DMS114 treated with DMSO at 0.1 percent for 48 hours (cell line): ENCODE results near the gene MGLL.

Experiments
- DNase-seq: peaks from one replicate; lab custom pipeline; 2025; ENCODE audit not compliant: unreplicated experiment; lab: John Stamatoyannopoulos, UW

MGLL gene

DNA sequence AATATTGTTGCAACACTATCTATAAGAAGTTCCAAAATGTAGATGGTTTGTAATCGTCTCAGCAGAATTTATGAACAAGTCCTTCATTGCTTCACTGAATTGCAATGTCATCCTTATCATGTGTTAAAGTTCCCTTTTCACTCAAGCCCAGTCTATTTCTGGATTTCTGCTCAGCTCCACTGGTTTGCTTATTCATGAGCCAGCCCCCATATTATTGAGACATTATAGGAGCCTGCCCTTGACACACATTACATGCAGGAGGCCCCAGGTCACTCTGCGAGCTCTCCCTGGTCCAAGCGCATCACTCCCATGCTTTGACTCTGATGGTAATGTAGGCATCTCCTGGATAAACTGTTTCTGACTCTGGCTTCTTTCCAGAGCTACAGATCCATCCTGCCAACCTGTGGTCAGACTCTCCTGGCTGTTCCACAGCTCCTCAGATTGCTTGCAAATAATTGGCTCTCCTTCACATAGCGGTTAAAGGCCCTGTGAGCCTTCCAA lies 92.7 kb downstream of the MGLL start:
- no peak for DNase-seq

DNA sequence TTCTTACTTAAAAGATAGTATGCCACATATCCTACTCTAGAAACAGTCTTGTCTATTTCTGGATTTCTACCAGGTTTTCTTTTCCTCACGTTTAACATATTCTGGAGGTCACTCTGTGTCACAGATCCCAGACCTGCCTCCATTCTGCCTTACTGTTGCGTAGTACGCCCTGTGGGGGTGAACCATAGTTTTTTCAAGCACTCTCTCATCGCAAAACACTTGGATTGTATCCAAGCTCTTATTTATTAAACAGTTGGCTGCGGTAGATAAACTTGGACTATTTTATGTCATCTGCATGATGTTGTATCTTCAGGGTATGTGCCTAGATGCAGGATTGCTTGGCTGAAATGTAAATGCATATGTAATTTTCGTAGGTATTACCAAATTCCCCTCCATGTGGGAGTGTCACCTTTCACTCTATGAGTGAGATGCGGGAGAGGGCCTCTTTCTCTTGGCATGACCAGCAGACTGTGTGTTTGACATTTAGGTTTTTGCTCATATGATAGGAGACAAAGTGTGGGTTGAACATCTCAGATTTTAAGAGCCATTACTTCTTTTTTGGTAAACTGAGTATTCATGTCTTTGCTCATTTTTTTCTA lies 93.8 kb downstream of the MGLL start:
- no peak for DNase-seq

DNA sequence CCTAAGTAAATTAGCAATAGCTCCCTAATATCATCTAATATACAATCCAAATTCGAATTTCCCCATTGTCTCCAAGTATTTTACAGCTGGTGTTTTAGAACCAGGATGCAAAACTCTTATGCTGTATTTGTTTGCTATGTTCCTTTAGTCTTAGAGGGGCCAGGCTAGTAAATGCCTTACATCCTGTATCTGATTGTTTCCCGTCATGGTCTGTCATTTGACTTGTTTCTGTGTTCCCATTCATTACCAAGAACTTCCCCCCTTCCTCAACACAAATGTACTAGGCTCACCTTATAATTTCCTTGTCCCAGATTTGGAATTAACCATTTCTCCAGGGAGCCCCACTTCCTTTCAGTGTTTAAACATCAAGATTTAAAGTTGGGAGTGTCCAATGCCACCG lies 95.4 kb downstream of the MGLL start:
- DNase-seq, result no peak

DNA sequence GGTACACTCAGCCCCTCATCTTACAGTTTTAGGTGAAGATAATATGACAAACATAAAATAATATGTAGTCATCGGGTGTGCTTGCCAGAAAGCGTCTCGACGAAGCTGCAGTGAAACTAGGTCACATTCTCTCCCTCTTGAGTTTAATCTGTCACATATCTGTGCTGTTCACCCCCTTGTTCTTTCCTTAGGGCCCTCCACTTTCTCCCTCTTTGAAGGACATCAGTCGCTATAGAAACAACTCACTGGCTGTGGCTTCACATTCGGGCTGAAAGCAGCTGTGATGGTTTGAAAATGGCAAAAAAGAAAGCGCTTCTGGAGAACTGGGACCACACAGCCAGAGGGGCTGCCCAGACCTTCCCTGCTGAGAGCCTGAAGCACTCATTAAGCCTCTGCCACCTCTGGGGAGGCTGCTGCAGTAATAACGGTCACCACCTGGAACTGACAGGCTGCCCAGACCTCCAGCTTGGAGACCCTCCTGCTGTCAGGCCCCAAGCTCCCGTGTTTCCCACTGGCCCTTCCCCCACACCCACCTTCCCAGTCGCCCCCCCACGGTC lies 99.2 kb downstream of the MGLL start:
- DNase-seq, result no peak

DNA sequence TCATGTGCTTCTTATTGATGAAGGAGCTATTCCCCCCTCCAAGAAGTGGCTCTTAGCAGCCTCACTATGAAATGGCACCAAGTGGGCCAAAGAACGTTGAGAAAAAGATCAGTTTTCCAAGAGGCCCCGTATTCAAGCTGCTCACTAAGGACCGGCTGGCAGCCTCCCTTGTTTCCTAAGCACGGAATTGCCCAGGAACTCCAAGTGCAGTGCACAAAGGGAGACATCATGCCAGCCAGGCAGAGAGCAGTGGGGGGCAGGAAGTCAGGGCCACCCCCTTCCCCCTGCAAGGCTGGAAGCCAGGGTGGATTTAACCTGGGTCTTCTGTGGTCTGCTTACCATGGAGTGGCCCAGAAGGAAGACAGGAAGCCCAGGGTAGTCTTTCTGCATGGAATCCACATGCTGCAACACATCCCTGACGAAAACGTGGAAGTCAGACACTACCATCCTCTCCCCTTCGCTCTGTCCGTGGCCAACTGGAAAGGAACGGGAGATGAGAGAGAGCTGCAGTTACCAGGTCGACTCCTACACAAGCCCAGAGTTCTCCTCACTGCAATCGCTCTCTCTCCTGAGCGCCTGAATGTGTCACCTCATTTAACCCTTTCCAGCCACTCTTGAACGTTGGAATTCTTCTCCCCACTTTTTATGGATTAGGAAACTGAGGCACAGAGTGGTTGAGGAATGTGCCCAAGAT lies 100.1 kb downstream of the MGLL start:
- no peak for DNase-seq

DNA sequence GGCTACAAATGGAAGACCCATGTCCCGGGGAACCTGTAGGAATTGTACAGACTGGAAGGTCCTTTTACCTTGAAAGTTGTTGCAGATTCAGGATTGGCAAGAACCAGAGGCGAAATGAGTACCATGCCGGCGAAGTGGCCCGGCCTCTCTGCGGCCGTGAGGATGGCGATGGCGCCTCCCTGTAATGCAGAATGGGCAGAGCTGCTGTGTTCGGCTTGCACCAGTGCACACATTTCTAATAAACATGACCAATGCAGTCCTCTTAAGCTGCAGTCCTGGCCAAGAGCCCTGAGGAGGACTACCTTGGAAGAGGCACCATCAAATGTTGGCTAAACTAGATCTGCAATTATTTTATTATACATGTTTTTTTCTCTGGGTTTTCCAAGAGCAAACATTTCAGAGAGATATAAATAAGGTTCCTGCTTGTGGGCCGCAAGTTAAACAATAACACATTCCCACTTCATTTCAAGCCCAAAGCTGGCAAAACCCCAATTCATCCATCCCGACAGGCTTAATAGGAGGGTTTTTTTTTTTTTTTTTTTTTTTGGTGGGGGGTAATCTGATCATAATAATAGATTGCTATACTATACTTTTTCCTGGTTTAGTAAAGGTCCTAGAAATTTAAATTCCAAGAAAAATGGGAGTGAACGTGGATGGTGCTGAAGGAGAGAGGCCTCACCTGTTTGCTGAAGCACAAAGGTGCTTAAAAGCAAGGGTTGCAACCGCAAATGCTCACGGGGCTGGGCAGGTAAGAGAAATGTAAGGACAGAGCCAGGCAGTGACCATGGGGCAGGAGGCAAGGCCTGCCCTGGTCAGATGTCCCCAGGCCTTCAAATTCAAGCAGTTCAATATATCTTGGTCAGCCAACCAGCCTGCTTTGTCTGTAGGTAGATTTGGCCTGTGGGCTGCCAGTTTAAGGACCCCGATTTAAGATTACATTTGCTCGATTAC lies 101.1 kb downstream of the MGLL start:
- DNase-seq, result no peak

DNA sequence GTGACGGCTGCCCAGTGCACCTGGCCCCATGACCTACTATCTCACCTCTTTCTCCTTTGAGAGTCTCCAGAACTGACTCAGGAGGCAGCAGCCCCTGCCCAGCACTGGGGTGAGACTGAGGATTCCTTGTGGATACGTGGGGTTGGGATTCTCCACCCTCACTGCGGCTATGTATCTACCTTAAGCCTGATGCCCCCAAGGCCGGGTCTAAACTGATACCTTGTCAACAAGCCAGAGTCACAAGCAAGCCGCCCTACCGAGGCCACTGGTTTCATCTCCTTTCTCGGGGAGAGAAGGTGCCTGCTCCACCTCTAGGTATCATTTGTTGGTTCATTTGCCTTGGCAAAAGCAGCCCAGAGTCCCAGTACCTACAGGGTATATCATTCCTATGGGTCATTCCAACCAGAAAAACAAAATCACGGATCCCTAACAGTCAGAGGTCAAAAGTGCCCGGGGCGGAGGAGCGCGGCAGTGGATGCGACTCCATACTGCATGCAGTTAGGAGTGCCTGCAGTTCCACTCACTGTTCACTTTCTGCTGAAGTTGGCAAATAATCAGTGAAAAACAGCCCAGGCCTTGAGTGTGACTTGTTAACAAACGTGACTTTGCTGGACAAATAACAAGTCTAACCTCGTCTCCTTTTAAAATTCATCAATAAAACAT lies 102.0 kb downstream of the MGLL start:
- no peak for DNase-seq

DNA sequence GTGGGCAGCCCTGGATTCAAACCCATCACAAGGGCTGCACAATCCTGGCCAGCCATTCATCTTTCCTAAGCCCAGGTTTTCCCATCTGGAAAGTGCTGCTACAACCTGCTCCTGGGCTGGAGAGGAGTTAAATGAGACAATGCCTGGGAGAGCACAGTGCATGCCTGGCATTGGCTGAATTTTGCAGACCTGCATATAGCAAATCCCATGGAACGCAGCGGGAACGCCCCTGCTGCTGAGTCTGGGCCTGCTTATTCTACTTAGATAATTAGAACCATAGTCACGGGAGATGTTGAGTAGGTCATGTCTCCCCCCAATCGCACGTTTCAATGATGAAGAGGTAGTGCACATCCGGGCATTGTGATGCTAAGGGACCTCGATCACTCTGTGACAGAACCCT lies 102.9 kb downstream of the MGLL start:
- DNase-seq, result no peak

DNA sequence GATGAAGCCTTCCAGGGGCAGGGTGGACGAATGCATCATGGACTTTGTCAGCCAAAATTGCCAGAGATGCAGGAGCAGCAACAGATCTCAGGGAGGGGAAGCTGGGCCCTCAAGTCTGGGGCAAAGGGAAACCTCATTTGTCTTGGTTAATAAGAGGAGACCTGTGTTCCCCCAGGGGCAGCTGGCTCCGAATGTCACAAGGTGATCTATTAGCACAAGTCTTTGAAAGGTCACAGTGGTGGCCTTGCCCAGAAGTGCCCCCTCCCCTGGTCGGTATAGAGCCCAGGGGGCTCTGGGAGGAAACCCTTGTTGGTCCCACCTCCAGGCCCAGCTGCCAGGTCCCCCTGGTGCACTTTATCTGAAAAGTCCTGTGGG lies 103.4 kb downstream of the MGLL start:
- DNase-seq, result no peak

DNA sequence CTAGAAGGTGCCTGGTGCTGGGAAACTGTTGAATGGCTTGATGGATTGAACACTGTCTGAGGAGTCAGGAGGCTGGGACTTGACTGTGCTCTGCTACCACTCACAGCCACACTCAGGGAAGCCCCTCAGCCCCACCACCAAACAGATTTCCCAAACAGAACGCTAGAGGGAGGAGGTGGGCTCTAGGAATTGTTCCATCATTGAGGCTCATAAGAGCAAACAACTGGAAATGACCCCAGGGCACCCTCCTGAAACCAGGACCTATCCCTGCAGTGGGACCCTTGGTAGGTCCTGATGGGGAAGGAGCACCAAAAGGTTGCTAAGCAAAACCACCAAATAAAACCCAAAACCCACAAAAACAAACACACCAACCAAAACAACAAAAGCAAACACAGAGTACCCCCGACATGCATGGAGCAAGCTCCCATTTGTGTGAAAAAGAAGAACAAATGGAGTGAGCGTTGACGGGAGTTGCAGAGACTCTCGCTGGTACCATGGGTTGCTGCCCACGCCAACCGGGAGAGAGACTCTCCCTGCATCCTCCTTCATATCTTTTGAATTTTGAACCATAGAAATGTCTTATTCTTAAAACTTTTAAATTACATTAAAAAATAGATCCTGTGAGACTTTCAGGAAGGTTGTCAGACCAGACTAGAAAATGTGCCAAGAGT lies 103.9 kb downstream of the MGLL start:
- DNase-seq, result no peak

DNA sequence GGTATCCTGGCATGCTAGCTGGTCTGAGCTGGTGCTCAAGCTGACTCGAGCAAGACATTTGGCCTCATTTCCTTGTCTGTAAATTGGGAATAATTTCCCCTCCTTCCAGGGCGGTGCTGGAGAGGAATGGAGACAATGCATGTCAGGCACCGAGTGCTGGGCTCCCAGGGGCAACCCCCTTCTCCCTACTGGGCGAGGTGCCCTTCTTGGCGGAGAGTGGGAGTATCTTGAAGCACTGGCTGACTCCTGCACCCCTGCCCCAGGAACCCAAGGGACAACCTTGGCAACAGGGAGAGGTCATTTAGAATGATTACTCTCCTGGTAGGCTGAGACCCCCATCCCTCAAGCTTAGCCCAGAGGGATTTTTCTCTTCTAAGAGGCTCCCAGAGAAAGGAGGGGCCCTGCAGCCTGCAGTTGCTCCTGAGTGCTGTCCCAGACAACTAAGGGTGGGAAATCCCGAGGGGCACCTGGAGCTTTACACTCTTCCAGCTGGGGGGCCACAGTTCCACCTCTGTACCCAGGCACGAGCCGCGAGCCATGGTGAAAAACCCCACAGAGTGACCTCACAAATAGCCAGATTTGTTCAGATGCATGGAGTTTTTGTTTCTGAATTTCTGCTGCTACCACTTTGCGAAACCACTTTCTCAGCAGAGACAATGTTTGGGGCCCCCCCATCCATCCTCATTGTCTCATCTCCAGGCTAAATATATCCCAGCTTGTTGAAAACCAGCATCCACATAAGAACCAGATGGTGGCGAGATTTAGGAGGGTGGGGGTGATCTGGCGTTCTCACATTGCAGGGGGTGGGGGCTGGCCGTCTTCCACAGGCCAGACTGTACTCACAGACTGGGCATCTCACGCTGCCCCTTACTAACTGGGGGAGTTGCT lies 104.7 kb downstream of the MGLL start:
- no peak for DNase-seq

DNA sequence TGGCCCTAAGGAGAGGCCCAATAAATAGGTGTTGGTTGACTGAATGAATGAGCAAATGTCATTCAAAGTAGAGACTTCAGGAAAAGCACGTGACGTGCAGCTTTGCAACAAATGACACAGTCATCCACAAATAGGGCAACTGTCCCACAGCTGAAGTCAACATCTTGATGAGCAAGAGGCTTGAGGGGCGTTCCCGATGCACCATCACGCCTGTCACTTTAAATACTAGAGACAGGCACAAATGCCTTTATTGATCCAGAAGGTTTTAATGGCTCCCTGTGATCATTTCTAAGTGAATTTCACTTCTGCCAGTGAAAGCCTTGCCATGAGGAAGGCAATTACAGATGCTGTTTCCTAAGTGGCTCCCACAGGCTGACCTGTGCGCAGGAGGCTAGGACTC lies 105.9 kb downstream of the MGLL start:
- no peak for DNase-seq

DNA sequence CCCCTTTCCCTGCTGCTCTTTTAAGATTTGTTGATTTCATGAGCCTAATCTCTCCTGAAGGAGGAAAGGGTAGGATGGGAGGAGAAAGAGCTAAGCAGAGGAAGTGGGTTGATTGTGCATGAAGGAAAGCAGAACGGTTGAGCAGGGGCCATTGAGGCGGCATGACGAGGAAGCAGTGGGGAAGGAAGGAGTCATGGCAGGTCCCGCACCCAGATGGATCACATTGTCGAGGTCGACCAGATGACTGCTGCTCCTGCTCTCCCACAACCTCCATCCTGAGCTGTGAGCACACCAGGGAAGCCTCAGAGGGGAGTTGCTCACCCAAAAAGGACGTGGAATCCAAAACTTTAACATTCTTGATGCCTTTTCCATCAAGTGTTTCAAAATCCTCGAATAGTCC lies 106.8 kb downstream of the MGLL start:
- DNase-seq, result no peak

DNA sequence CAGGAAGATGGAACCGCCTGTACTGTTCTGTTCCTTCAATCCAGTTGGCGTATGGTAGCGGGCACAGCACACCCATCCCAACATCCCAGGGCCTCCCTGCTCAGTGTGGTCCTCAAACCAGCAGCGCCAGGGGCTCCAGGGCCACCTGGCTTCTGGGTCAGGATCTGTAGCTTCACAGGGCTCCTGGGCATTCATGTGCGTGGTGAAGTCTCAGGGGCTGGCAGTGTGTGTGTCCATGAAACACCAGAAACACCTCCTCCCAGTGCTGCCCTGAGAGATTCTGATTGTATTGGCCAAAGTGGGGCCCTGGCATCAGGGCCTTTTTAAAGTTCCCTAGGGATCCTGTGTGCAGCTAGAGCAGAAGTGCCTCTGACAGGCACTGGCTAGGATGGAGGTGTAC lies 107.4 kb downstream of the MGLL start:
- no peak for DNase-seq

DNA sequence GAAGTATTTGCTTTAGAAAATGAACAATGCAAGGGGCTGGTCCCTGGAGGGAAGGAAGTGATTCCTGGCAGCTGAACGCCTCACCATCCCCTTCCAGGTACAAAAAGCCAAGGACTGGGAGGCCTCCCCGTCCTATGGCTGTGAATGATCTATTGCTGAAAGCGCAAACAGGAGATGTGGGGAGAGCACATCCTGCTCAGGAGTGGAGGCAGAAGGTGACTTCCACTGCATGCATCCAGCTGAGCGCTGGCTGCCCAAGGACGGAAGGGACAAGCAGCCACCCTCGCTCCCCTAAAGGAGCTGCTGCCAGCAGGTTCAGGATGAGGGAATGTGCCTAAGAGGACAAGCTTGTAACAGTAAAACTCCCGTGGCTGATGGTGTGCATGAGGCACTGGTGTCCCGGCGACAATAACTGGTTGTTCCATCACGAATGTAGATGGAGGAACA lies 108.2 kb downstream of the MGLL start:
- DNase-seq, result no peak

DNA sequence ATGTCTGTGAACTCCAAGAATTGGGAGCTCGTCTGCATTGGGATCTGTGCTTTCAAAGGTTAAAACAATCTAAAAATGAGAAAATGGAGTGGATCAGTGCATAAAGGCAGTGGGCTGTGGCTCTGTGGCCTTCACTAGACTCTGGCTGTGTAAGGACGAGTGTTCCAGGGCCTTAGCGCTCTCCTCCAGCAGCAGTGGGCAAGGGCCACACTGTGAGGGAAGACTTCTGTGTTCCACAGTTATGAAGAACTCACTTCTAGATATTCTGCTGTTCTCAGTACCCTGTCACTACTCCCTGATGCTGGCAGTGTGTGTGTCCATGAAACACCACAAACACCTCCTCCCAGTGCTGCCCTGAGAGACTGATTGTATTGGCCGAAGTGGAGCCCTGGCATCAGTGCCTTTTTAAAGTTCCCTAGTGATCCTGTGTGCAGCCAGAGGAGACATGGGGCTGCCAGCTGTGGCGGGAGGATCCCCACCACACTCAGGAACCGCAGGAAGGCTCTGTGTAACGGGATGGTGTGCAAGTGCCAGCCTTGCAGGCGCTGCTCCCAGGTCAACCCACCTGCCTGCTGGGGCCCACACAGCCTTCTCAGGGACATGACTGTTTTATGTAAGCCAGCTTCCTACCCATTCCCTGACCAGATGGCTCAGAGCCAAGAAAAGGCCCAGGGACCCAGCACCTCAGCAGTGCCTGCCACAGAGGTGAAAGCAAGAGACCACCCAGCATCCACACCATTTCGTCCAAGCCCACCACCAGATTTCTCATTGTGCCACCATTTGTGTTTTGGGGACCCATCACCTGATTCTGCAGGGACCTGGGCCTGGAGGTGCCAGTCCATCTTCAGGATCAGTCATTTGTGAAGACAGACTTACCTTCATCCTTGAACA lies 109.2 kb downstream of the MGLL start:
- DNase-seq, result no peak

DNA sequence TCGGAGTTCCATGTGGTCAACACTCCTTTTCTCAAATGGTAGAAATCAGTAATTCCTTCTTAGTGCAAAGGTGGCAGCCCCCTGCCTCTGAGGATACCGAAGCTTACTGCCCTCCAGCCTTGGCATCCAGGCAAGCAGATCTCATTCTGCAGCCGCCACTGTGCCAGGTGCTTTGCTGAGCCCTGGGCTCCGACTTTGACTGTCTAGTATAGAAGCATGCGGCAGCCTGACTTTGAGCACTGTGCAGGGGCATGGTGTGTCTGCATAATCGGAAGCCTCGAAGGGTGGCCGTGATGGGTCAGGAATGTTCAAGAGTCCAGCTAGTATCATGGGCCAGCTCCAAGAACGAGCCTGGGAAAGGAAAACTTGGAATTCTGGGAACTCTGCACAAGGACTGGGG lies 109.9 kb downstream of the MGLL start:
- DNase-seq, result no peak

DNA sequence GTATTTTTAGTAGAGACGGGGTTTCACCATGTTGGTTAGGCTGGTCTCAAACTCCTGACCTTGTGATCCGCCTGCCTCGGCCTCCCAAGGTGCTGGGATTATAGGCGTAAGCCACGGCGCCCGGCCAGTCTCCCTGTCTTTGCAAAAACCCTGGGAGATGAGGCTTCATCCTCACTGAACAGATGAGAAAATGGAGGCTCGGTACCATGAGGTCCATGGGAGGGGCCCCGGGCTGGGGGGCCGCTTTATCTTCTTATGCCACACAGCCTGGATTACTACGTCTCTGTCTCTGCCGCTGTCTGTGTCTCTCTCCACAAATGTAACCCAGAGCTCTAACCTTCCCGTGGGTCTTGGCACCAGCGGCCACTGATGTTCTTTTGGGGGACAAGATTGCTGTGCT lies 110.4 kb downstream of the MGLL start:
- no peak for DNase-seq
